Mucosa of descending colon (tissue), 3 donors: ENCODE results near the gene RERG. TPM values are rescaled to one million over a fixed set of nuclear protein-coding genes. Genes with fewer than 3 reads are reported as not detected.

Experiments
- ATAC-seq: fragments of 200-7000 bp; cut with Tn5 transposase; one replicate; pipeline ENCODE4 v1.9.1; 2020; ENCODE audit warnings: mild to moderate bottlenecking, moderate library complexity
- DNase-seq, 3 donors: peaks; one replicate each; pipeline ENCODE4 v3.0.0-alpha.2; 2020
- H3K36me3 ChIP-seq: fragments of 200-600 bp; one replicate; pipeline ENCODE4 v1.8.0; 2021; ENCODE audit warnings: low read depth, mild to moderate bottlenecking
- H3K4me1 ChIP-seq: fragments of 200-600 bp; one replicate; pipeline ENCODE4 v1.8.0; 2021; ENCODE audit warnings: low read depth, mild to moderate bottlenecking
- H3K4me3 ChIP-seq: fragments of 200-600 bp; one replicate; pipeline ENCODE4 v1.8.0; 2021; ENCODE audit warnings: mild to moderate bottlenecking
- H3K9me3 ChIP-seq: fragments of 200-600 bp; one replicate; pipeline ENCODE4 v1.8.0; 2021; ENCODE audit warnings: mild to moderate bottlenecking
- CTCF ChIP-seq: fragments of 200-600 bp; IDR thresholded peaks from one replicate; pipeline ENCODE4 v1.8.0; 2022; ENCODE audit warnings: antibody characterized with exemption, mild to moderate bottlenecking
- intact Hi-C, 2 donors: fragments of 100-400 bp; cut with DNase I in 1 of 2; cut with micrococcal nuclease in 1 of 2; formaldehyde crosslinking; loops; one replicate each; pipeline versions ENCODE4 v1.11.0 to v1.11.1; 2022; cut with DNase I, micrococcal nuclease
- total RNA-seq, 3 donors: library from RNA; stranded (reverse); fragmentation: NEBNext Ultra II Directional in 2 of 3; extraction: Animal tissue kit (Norgen Biotek cat#: 25700) in 2 of 3; gene quantifications; one replicate each; pipeline versions ENCODE4 v1.2.1 to v1.2.4, GENCODE V29; 2021 to 2023
- donor health status: DM: no; HTN: no; CAD: no; lungs with moderate emphysema.
- donor health status: DM: no; HTN: no; CAD: no.
- donor health status: DM: no; HTN: yes; CAD: no.

Gene RERG
- total RNA-seq, 3 donors from 2014 or later, result 1.4 to 31.6 (median 5.2) TPM

- H3K4me3 ChIP-seq, result no peak overlapping the region
- no peaks in the 10 kb centered on the region for H3K36me3 ChIP-seq
- DNase-seq (no peak), ATAC-seq (no peak)
- intact Hi-C loops, result no loop called here
- no peaks in the 10 kb centered on the region for H3K4me1 ChIP-seq
- TF ChIP-seq CTCF, result no peak
- H3K9me3 ChIP-seq, result no peaks in the 10 kb centered on the region
Measured at GRCh38 chr12:15208140-15208539, 13.1 kb downstream of the RERG start.

- ATAC-seq (no peak), DNase-seq (no peak)
- TF ChIP-seq CTCF, result no peak
- no peak overlapping the region for H3K4me3 ChIP-seq
- intact Hi-C loops, result no loop called here
- H3K36me3 ChIP-seq, result no peaks in the 10 kb centered on the region
- H3K9me3 ChIP-seq, result no peaks in the 10 kb centered on the region
- no peaks in the 10 kb centered on the region for H3K4me1 ChIP-seq
Measured at GRCh38 chr12:15206831-15207389, 14.3 kb downstream of the RERG start.

- intact Hi-C loops, result no loop called here
Measured at GRCh38 chr12:15206338-15206737, 14.9 kb downstream of the RERG start.

GRCh38 chr12:15205341-15206010, 15.7 kb downstream of the RERG start:
- Histone ChIP-seq H3K36me3 (no peaks in the 10 kb centered on the region), H3K4me1 (no peaks in the 10 kb centered on the region), H3K9me3 (no peaks in the 10 kb centered on the region), H3K4me3 (no peak overlapping the region)
- intact Hi-C loops, result no loop called here
- DNase-seq (no peak), ATAC-seq (no peak)
- TF ChIP-seq CTCF, result no peak

More at GRCh38 chr12:15206338-15206737, 14.9 kb downstream of the RERG start:
- no peaks in the 10 kb centered on the region for H3K9me3 ChIP-seq
- no peak for ATAC-seq
- H3K4me3 ChIP-seq, result no peak overlapping the region
- H3K4me1 ChIP-seq, result no peaks in the 10 kb centered on the region
- TF ChIP-seq CTCF, result no peak
- H3K36me3 ChIP-seq, result no peaks in the 10 kb centered on the region
- no peak for DNase-seq

- H3K36me3 ChIP-seq, result no peaks in the 10 kb centered on the region
- no peak for ATAC-seq
- no peak for DNase-seq
- no peak overlapping the region for H3K4me3 ChIP-seq
- H3K4me1 ChIP-seq, result no peaks in the 10 kb centered on the region
- H3K9me3 ChIP-seq, result no peaks in the 10 kb centered on the region
- intact Hi-C loops, result no loop called here
- no peak for TF ChIP-seq CTCF
Measured at GRCh38 chr12:15201456-15201855, 19.8 kb downstream of the RERG start.
